ENCODE data around the gene NXPE3. TPM values are rescaled to one million over a fixed set of nuclear protein-coding genes. Genes with fewer than 3 reads are reported as not detected.

Gene NXPE3
- total and polyA plus RNA-seq, 8 donors, result 10.0 to 17.0 (median 12.8) TPM

DNA sequence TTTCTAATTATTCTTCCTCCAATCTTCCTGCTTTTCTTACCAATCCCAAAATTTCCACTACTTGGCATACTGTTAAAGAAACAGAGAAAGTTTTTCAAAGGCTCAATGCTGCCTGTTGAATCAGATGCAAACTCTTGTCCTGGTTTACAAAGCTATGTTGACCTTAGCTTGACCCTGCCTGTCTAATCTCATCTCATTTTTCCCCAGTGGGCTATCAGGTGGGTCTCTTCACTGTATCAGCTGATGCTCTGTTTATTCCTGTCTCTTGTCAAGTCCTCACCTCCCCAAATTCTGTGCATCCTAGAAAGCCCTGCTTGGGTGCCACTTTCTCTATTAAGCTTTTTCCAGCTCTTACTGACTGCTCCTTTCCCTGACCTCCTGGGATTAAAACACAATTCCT is 88.5 kb downstream of the NXPE3 start:
- DNase-seq (no peak), ATAC-seq (no peak)
- TF ChIP-seq, protein P1, sequence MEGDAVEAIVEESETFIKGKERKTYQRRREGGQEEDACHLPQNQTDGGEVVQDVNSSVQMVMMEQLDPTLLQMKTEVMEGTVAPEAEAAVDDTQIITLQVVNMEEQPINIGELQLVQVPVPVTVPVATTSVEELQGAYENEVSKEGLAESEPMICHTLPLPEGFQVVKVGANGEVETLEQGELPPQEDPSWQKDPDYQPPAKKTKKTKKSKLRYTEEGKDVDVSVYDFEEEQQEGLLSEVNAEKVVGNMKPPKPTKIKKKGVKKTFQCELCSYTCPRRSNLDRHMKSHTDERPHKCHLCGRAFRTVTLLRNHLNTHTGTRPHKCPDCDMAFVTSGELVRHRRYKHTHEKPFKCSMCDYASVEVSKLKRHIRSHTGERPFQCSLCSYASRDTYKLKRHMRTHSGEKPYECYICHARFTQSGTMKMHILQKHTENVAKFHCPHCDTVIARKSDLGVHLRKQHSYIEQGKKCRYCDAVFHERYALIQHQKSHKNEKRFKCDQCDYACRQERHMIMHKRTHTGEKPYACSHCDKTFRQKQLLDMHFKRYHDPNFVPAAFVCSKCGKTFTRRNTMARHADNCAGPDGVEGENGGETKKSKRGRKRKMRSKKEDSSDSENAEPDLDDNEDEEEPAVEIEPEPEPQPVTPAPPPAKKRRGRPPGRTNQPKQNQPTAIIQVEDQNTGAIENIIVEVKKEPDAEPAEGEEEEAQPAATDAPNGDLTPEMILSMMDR (IDR thresholded peaks at IDR 0.05), result no peak
- Histone ChIP-seq H3K4me1 (no peaks in the 10 kb centered on the region), H3K4me3 (no peak overlapping the region), H3K36me3 (peaks cover 0 to 9% of the 10 kb centered on the region in 2 donors), H3K9me3 (no peaks in the 10 kb centered on the region), H3K27me3 (no peaks in the 10 kb centered on the region), H3K27ac (no peak overlapping the region)
- intact Hi-C loops (cut with DNase I), result no loop called here

DNA sequence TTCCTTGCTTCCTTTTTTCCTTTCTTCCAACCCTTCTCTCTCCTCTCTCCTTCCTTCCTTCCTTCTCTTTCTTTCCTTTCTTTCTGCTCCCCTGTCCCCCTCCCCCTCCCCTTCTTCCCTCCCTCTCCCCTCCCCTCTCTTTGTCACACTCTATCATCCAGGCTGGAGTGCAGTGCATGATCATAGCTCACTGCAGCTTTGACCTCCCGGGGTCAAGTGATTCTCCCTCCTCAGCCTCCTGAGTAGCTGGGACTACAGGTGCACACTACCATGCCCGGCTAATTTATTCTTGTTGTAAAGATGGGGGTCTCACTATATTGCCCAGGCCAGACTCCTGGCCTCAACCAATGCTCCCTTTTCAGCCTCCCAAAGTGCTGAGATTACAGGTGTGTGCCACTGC is 89.0 kb downstream of the NXPE3 start:
- H3K4me3 ChIP-seq, result no peak overlapping the region
- intact Hi-C loops (cut with DNase I), result no loop called here
- peak; percentile 20 for ATAC-seq
- no peak for DNase-seq
- TF ChIP-seq, protein P1 (IDR thresholded peaks at IDR 0.05), result no peak
- H3K4me1 ChIP-seq, result no peaks in the 10 kb centered on the region
- no peaks in the 10 kb centered on the region for H3K27me3 ChIP-seq
- H3K36me3 ChIP-seq, result peaks cover 0 to 5% of the 10 kb centered on the region in 2 donors
- H3K27ac ChIP-seq, result no peak overlapping the region
- no peaks in the 10 kb centered on the region for H3K9me3 ChIP-seq

DNA sequence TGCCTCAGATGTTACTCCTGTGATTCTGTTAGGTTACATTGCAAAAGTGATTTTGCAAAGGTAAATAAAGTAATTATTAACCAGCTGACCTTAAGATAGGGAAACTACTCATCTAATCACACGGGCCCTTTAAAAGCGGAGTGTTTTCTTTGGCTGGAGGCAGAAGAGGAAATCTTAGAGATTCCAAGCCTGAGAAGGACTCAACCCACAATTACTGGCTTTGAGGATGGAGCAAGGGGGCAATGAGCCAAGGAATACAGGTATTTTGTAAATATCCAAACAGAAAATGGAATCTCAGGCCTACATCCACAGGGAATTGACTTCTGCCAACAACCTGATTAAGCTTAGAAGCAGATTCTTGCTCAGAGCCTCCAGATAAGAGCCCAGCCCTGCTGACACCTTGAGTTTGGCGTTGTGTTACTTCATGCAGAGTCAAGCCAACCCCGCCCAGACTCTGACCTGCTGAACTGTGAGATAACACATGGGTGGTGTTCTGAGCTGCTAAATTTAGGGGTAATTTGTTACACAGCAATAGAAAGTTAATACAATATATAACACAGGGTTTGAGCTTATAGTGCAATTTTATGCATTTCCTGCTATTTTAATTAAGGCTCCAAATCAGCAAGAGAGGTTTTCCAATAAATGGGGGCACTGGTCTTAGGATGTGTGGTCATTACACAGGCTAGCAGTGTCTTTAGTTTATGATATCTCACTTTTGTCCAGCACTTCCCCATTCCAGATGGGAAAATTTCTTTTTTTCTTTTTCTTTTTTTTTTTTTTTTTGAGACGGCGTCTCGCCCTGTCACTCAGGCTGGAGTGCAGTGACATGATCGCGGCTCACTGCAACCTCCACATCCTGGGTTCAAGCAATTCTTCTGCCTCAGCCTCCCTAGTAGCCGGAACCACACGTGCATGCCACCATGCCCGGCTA is 89.8 kb downstream of the NXPE3 start:
- no peak overlapping the region for H3K4me3 ChIP-seq
- no peak overlapping the region for H3K27ac ChIP-seq
- H3K9me3 ChIP-seq, result no peaks in the 10 kb centered on the region
- peak; percentile 79 for ATAC-seq
- intact Hi-C loops (cut with DNase I), result no loop called here
- no peaks in the 10 kb centered on the region for H3K36me3 ChIP-seq
- H3K27me3 ChIP-seq, result no peaks in the 10 kb centered on the region
- DNase-seq, result peak in 1 of 4 donors; percentile 65
- TF ChIP-seq, protein P1 (IDR thresholded peaks at IDR 0.05), result no peak
- peaks cover 0 to 6% of the 10 kb centered on the region in 2 donors for H3K4me1 ChIP-seq

DNA sequence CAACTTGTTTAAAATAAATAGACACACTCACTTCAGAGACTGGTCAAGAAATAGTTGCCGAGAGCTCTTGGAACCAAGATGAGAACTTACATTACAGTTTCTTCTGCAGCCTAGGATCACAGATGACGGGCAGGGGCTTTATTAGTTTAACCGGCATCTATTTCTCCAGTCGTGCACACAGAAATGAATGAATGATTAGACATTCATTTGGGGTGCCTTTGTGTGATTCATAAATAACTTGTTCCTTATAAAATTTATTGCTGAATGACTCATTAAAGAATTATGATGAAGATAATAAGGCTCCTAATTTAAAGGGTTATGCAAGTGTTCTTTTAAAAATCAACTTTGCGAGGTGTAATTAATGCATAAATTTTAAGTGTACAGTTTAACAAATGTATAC is 91.1 kb downstream of the NXPE3 start:
- Histone ChIP-seq H3K27ac (no peak overlapping the region), H3K36me3 (no peaks in the 10 kb centered on the region), H3K4me1 (peaks cover 0 to 6% of the 10 kb centered on the region in 2 donors), H3K27me3 (no peaks in the 10 kb centered on the region), H3K4me3 (no peak overlapping the region), H3K9me3 (no peaks in the 10 kb centered on the region)
- intact Hi-C loops (cut with DNase I), result no loop called here
- DNase-seq (no peak), ATAC-seq (no peak)
- TF ChIP-seq, protein P1 (IDR thresholded peaks at IDR 0.05), result no peak

DNA sequence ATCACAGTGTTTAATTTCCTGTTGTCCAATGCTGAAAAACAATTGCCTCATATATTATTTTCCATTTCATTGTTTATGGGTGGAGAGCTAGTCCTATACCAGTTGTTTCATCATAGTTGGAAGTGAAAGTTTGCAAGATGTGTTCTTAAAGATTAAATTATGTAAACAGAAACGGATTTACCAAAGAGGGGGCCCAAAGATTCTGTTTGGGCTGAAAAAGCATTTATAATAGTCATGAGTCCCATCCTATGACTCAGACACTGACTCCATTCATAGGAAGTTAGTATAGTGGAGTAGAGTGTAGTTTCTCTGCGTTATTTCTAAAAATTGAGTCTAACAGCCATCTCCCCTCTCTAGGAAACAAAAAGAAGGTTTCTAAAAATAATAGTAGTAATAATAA is 94.6 kb downstream of the NXPE3 start:
- TF ChIP-seq, protein P1 (IDR thresholded peaks at IDR 0.05), result no peak
- no peak for ATAC-seq

More for the DNA sequence above, 94.6 kb downstream of the NXPE3 start:
- H3K4me1 ChIP-seq, result peaks cover 0 to 6% of the 10 kb centered on the region in 2 donors
- H3K9me3 ChIP-seq, result no peaks in the 10 kb centered on the region
- no peaks in the 10 kb centered on the region for H3K36me3 ChIP-seq
- no peaks in the 10 kb centered on the region for H3K27me3 ChIP-seq
- DNase-seq, result no peak
- no peak overlapping the region for H3K4me3 ChIP-seq
- H3K27ac ChIP-seq, result peak overlapping the region in 1 of 2 donors; percentile 25
- intact Hi-C loops (cut with DNase I), result no loop called here
